ENCODE data around the gene PUM1.

Gene PUM1

GRCh38 chr1:30888975-30889374 lies 176.5 kb downstream of the PUM1 start:
- no peak for DNase-seq (ENCODE audit: low read depth)

GRCh38 chr1:30888391-30888790 lies 177.1 kb downstream of the PUM1 start:
- no peak for DNase-seq (ENCODE audit: low read depth)

DNA sequence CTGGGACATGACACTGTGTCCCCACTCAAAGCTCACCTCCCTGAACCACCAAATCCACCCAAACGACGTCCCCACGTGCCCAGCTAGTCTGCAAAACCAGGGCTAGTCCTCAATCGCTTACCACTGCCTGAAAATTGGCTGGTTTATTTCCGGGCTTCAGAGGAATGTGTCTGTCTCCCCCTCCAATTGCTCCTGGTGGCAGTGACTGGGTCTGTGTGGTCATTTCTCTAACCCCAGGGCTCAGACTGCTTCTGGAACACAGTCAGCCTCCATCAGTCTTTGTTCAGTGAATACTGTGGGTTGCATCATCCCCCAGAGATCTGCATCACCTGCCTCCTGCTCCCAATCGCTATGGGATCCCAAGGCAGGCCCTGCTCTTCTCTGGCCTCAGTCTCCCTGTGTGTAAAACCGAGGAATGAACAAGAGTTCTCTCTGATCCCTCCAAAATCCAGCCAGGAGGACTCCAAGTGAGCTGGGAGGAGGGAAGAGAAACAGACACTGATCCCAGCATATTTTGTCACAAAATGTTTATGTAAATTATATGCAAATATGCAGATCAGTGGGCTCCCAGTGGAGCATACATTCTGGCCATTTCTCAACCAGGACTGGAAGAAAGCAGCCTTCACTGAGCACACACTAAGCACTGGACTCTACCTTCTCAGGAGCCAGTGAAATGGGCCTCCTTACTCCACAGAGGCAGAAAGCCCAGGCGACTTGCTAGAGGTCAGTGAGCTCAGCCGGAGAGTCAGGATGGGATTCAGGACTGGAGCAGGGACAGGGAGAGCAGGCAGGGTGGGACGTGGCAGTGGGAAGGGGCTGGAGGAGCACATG lies 177.8 kb downstream of the PUM1 start:
- DNase-seq (ENCODE audit: low read depth) = no peak

DNA sequence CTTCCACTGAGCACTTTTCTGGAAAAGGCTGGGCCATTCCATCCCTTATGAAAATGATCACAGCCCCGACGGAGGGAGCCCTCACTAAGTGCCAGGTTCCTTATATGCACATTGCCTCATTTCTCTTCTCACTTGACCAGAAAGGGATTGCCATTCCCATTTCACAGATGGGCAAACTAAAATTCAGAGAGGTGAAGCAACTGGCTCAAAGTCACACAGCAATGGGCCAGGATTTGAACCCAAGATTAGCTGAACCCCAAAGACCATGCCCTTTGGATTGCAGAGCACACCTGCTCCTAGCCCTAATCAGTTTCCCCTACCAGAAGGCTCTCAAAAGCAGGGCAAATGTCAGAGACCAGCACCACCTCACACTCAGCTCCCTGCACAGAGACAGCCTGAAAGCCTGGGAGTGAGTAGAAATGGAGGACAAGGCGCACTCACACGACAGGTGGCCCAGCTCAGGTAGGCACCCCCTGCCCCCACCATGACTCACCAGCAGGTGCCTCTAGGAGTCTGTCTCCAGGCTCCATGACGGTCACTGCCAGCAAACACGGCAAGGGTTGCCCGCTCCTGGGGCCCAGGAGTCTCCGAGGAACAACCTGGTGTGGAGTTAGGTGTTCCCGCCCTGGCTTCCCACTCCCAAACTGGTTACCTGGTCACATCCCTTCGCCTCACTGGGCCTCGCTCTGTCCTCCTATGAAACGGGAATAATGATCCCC lies 178.6 kb downstream of the PUM1 start:
- no peak for DNase-seq (ENCODE audit: low read depth)

DNA sequence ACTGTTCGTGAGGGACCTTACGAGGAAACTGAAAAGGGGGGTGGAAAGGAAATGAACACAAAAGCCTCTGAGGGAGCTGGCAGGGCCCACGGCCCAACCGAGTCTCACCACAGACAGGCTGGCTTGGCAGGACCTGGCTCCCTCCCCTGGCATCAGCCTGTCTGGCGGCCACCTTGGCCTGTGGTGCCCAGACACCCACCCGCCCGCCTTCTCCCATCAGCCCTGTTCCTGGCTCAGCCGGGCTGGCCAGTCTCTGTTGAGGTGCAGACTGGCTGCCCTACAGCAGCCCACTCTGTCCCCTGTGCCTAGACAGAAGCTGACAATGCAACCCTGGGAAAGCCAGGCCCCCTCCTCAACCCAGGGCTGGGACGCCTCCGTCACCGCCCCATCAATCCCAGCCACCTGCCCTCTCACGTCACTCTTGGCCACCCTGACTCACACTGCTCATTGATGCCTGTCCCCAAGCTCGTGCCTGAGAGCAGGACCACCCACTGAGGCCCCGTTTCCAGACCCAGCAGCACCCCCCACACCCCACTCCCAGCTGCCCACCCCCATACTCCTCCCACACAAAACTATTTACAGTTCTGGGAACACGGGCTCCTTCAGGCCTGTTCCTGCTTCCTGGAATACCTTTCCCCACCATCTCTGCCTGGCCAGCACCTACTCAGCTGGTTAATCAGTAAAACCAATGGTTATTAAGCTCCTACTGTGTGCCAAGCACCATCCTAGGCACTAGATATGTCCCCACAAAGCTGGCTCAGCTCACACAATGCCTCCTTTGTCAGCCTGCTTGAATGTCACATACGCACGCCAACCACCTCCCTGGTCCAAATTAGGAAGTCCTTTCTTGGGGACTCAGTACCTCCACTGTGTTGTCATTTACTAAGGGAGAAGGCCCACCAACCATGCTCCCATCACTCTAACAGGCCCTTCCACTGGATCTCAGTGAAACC lies 179.7 kb downstream of the PUM1 start:
- no peak for DNase-seq (ENCODE audit: low read depth)

DNA sequence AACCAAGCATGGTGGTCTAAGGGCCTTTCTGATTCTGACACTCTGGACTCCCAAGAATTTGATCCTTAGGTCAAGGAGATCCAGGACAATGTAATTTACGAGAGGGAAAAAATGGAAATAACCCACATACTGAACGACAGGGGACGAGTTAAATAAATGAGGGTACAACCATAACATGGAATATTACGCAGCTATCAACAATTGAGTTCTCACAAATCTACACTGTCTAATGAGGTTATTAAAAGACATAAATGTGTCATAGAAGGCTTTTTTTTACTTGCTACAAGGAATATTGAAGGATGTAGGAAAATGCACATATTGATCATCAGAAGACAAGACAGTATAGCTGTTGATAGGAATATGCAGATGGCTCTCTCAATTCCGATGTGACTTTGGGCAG lies 180.8 kb downstream of the PUM1 start:
- DNase-seq (ENCODE audit: low read depth) = no peak

GRCh38 chr1:30883389-30884172 lies 181.9 kb downstream of the PUM1 start:
- DNase-seq (ENCODE audit: low read depth) = no peak

DNA sequence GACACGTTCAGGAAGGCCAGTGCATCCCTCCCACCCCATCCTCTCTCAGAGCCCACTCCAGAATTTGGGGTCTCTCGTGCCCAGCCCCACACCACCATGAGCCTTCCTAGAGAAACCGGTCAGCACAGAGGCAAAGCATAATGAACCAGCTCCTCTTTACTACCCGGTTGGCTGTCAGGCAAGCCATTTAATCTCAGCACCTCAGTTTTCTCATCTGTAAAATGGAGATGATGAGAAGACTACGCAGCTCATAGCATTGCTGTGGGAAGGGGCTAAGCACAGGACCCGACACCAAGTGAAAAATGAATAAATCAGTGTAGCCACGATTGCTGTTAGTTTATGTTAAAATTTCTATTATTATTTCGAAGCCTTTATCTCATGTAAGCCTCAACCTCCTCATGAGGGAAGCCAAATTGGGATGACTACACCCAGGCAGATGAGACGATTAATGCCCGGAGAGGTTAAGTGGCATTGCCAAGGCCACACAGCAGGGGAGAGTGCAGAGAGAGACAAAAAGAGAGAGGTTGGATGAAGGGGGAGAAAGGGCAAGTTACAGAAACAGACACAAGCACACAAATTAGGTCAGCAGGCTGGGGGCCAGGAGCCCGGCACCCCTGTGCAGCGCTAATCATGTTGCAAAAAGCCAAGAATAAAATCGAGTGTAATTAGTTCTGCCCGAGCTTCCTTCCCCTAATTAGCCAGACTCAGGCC lies 182.7 kb downstream of the PUM1 start:
- no peak for DNase-seq (ENCODE audit: low read depth)
